ENCODE data around the gene NVL.

DNA sequence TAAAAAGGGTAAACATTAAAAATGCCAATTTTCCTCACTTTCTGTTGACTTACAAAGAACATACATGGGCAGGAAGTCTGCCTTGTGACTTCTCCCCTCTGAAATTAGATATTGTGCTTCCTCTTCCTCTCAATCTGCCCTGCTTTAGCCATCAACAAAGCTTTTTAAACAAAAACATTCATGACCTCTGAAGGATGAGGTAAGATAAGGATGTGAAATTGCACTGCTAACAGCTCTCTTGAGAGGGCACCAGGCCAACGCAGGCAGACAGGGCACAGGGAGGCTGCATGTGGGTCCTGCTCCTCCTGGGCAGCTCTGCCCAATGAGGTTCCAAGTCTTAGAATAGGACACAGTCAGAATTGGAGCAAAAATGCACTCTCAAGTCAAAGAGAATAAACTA is 84.8 kb downstream of the NVL start:
- TF ChIP-seq, protein P1, sequence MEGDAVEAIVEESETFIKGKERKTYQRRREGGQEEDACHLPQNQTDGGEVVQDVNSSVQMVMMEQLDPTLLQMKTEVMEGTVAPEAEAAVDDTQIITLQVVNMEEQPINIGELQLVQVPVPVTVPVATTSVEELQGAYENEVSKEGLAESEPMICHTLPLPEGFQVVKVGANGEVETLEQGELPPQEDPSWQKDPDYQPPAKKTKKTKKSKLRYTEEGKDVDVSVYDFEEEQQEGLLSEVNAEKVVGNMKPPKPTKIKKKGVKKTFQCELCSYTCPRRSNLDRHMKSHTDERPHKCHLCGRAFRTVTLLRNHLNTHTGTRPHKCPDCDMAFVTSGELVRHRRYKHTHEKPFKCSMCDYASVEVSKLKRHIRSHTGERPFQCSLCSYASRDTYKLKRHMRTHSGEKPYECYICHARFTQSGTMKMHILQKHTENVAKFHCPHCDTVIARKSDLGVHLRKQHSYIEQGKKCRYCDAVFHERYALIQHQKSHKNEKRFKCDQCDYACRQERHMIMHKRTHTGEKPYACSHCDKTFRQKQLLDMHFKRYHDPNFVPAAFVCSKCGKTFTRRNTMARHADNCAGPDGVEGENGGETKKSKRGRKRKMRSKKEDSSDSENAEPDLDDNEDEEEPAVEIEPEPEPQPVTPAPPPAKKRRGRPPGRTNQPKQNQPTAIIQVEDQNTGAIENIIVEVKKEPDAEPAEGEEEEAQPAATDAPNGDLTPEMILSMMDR (IDR thresholded peaks at IDR 0.05; ENCODE audit: poor library complexity, severe bottlenecking): no peak
- TF ChIP-seq EZH2 (IDR thresholded peaks at IDR 0.05; ENCODE audit: borderline replicate concordance, insufficient read depth, low read length, poor library complexity, severe bottlenecking) (no peak), RAD21 (conservative IDR thresholded peaks at IDR 0.05) (no peak), EP300 (conservative IDR thresholded peaks at IDR 0.05; ENCODE audit: poor library complexity, severe bottlenecking) (no peak), POLR2AphosphoS5 (IDR thresholded peaks at IDR 0.05) (no peak), MXI1 (conservative IDR thresholded peaks at IDR 0.05; ENCODE audit: poor library complexity, severe bottlenecking) (no peak), TAF1 (IDR thresholded peaks at IDR 0.05; ENCODE audit: low read depth) (no peak), SMC3 (conservative IDR thresholded peaks at IDR 0.05; ENCODE audit: poor library complexity) (no peak)
- TF ChIP-seq, protein P2, sequence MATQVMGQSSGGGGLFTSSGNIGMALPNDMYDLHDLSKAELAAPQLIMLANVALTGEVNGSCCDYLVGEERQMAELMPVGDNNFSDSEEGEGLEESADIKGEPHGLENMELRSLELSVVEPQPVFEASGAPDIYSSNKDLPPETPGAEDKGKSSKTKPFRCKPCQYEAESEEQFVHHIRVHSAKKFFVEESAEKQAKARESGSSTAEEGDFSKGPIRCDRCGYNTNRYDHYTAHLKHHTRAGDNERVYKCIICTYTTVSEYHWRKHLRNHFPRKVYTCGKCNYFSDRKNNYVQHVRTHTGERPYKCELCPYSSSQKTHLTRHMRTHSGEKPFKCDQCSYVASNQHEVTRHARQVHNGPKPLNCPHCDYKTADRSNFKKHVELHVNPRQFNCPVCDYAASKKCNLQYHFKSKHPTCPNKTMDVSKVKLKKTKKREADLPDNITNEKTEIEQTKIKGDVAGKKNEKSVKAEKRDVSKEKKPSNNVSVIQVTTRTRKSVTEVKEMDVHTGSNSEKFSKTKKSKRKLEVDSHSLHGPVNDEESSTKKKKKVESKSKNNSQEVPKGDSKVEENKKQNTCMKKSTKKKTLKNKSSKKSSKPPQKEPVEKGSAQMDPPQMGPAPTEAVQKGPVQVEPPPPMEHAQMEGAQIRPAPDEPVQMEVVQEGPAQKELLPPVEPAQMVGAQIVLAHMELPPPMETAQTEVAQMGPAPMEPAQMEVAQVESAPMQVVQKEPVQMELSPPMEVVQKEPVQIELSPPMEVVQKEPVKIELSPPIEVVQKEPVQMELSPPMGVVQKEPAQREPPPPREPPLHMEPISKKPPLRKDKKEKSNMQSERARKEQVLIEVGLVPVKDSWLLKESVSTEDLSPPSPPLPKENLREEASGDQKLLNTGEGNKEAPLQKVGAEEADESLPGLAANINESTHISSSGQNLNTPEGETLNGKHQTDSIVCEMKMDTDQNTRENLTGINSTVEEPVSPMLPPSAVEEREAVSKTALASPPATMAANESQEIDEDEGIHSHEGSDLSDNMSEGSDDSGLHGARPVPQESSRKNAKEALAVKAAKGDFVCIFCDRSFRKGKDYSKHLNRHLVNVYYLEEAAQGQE (IDR thresholded peaks at IDR 0.05; ENCODE audit: borderline replicate concordance): no peak

Data from neural cell (in vitro differentiated cells).